Astrocyte (in vitro differentiated cells and primary cell): ENCODE measurements around the gene SCYGR1.

Experiments
- CTCF ChIP-seq: IDR thresholded peaks from 2 replicates; pipeline ENCODE4 v1.5.1; 2011; ENCODE audit warnings: low read depth, mild to moderate bottlenecking, inconsistent platforms, low read length, moderate library complexity; ENCODE audit not compliant: insufficient read depth
- EZH2 ChIP-seq: IDR thresholded peaks from 2 replicates; pipeline ENCODE4 v1.6.1; 2012; ENCODE audit warnings: mild to moderate bottlenecking, low read length, inconsistent platforms; ENCODE audit not compliant: insufficient read depth

DNA sequence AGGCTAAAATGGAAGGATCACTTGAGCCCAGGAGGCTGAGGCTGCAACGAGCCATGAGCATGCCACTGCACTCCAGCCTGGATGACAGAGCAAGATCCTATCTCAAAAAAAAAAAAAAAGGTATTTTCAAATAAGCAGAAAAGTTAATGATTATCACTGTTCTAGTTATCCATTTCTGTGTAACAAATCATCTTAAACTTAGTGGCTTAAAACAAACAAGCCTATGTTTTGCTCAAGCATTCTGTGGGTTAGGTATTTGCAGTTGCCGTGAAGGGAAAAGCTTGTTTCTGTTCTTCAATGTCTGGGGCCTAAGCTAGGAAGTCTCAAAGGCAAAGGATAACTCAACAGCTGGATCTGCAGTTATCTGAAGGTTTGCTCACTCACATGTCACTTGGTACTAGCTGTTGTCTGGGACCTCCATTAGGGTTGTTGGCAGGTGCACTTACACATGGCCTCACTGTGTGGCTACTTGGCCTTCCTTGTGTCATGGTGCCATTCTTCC lies 48.6 kb downstream of the SCYGR1 start:
- TF ChIP-seq CTCF (no peak), EZH2 (no peak)
